ENCODE data around the gene OLFML1.

Gene OLFML1

DNA sequence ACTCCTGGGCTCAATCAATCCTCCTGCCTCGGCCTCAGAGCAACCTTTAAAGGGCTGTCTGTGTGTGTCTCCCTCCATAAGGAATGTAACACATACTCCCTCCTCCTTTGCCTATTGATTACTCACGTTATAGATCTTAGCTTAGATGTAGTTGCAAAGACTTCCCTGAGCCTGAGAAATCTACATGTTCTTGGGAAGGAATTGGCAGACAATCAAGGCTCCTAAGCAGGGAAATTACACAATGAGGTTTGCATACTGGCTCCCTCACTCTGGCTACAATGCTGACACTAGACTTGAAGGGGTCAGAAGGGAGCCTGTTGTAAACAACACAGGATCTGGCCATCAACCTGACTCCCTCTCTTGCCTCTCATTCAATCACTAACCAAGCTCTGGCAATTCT is 5.2 kb upstream of the OLFML1 start:
- no peak for DNase-seq (ENCODE audit: low read depth, low spot score)

DNA sequence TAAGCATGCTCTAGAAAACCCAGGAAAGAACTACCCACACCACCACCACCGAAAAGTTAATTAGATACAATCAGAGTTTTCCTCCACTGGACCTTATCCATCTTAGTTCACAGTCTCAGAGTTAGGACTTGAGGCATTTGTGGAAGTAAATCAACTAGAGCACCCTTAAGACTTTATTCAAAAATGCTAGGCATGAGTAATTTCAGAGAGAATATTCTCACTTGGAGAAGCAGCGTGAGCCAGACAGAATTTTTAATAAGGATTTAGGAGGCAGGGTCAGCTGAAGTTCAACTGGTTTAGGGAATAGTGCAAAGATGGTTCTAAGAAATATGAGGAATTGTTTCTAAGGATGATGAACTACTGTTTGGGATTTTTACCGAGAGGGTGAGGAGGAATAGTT is 1.2 kb upstream of the OLFML1 start:
- no peak for DNase-seq (ENCODE audit: low read depth, low spot score)

DNA sequence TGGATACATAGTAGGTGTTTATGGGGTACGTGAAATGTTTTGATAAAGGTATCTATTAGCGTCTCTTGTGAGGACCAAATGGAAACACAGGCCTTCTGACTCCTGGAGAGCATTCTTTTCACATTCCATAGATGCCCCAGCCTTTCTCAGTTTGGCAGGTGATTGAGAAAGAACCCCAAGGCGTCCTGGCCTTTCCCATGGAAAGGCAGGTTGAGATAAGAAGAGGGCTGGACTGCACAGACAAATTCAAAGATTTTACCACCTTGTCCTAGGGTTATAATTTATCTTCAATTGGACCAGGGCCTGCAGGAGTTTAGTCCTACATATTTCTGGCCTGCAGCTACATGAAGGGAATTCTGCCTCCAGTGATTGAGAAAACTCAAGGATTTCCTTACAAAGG is 661 bp upstream of the OLFML1 start:
- DNase-seq (ENCODE audit: low read depth, low spot score): no peak

DNA sequence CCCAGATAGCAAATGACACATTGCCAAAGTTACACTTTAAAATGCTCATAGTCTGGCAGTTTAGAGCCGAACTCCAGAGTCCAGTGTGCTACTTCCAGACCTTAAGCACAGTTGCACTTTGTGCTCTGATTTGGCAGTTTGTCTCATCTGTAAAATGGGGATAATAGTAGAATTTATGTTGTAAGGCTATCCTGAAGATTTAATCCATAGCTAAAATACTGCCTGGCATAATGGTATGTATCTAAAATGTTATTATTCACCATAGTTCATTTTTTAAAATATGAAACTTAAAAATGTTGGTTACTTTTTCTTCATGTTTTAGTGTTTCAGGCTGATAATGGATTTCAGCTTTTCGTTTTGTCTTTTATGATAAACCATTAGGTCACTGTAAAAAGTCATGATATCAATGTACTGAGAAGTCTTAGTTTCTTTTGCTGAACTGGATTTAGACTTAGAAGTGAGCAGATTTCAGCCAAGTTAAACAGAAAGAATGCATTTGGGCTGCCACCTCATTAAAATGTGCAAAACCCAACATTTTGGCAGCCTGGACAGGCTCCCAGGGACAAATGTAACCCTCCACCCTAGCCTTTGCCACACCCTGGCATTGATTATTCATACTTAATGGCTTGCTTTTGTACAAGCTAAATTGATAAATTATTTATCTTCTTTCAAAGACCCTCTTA is 933 bp downstream of the OLFML1 start:
- no peak for DNase-seq (ENCODE audit: low read depth, low spot score)

DNA sequence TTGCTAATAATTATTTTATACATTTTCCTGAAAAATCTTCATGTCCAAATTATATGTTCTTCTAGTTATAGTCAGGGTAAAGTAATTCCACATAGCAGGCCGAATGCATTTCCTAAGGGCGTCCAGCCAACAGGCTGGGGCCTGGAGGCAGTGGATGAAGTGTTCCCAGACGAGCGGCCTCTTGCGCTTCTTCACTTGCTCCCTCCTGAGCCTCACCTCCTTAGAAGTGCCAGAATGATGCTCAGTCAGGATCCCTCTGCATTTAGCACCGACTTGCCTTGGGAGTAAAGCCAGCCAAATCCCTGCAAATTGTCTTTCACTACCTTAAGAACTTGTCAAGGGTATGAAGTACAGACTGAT is 1.5 kb downstream of the OLFML1 start:
- no peak for DNase-seq (ENCODE audit: low read depth, low spot score)

DNA sequence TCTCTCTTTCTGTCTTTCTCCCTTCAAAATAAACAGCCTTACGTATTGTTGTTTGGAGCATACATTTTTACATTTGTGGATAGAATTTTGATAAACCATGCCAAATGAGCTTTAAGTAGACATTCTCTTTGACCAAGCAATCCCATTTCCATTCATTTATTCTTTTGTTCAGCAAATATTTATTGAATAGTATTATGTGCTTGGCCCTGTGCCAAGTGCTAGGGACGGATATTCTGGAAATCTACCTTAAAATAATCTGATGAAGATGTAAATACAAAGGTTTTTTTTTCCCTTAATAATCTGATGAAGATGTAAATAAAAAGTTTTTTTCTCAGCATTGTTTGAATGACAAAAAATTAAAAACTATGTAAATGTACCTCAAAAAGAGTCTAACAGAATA is 2.1 kb downstream of the OLFML1 start:
- no peak for DNase-seq (ENCODE audit: low read depth, low spot score)

DNA sequence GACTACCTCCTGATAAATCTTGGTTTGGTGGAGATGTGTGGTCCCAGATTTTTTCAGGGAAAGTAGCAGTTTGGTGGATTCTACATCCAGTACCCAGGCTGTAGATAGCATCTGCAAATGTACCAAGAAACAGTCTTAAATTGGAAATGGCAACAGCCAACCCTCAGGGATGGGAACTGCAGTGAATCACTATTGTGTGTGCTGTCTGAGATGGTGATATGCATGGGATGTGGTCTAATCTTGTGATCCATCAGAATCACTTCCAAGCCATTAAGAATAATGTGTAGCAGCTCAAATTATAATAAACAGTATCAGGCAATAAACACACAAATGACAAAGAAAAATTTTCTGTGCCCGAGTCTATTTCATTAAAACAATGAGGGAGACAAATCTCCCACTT is 3.4 kb downstream of the OLFML1 start:
- DNase-seq (ENCODE audit: low read depth, low spot score): no peak

DNA sequence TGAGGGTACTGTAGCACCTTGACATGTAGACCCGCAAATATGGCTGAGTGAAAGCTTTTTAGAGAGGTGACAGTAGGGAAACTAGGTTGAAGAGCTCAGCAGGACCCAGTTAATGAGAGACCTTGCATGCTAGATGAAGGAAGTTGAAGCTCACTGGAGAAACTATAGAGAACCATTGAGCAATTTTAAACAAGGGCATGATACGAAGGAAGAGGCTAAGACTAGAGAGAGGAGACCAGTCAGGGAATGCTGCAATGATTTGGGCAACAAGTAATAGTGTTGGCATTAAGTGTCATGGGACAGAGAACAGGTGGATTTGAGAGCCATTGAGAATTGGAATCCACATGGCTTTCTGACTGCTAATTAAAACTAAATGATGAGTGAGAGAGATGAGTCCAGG is 4.1 kb downstream of the OLFML1 start:
- no peak for DNase-seq (ENCODE audit: low read depth, low spot score)

DNA sequence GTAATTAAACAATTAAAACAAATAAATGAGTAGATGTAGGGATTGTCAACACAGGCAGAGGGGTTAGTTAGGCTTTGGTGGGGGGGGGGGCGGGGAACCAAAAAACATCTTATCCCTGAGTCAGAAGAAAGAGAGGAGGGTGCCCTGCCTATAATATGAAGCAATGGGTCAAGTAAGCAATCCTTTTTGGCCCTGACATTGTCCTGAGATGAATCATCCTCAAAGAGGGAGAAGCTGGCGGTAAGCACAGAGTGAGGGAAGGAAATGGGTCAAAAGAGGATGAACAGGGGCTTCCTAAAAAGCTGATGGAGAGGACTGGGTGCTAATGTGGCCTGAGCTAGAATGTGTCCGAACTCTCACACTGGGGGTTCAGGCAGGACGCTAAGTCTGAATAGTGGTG is 4.7 kb downstream of the OLFML1 start:
- no peak for DNase-seq (ENCODE audit: low read depth, low spot score)

DNA sequence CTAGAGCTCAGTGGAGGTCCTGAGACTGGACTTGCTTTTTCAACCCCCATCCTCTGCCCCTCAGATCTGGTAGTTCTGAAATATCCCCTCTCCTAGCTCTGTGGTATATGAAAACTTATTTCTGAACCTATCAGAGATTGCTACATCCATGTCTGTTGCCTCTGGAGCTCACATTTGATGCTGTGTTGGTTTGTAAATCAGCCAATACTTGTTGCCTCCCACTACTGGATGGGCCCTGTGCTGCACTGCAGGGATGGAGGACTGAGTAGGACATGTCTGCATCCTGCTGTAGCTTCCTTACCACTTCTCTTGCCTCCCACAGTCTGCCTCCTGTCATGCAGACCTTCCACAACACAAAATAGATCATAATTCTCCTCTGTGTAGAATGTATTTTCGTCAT is 5.2 kb downstream of the OLFML1 start:
- no peak for DNase-seq (ENCODE audit: low read depth, low spot score)

DNA sequence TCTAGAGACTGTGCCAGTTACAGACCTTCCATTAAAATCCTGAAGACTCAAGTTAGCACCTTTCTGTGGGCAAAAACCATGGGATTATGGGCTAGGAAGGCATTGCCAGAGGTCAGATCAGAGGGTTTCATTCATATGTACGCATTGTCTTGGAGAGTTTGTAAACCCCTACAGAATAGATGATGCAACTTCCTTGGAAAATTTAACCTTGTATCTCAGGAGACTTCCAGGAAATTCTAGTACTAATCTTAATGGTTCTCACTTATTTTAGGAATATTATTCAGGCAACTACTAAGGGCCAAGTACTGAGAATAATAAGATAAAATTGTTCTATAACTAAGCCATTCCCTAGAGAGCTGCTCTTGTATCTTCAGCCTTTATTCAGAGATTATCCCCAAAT is 6.9 kb downstream of the OLFML1 start:
- no peak for DNase-seq (ENCODE audit: low read depth, low spot score)

DNA sequence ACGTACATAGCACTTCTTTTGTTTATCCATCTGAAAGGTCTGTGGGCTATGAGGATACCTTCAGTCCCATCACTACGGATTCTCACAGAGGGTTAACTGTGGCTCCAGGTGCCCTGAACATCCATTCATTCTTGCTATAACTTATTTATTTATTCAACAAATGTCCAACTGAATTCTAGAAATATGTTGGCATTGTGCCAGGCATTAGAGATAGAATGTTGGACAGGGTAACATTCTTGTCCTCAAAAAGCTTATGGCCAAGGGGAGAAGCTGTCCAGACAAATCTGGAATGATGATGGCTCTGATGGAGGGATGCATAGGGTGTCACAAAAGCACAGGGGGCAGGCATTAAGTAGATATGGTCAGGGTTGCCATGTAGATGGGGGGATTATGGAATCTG is 8.4 kb downstream of the OLFML1 start:
- DNase-seq (ENCODE audit: low read depth, low spot score): no peak

DNA sequence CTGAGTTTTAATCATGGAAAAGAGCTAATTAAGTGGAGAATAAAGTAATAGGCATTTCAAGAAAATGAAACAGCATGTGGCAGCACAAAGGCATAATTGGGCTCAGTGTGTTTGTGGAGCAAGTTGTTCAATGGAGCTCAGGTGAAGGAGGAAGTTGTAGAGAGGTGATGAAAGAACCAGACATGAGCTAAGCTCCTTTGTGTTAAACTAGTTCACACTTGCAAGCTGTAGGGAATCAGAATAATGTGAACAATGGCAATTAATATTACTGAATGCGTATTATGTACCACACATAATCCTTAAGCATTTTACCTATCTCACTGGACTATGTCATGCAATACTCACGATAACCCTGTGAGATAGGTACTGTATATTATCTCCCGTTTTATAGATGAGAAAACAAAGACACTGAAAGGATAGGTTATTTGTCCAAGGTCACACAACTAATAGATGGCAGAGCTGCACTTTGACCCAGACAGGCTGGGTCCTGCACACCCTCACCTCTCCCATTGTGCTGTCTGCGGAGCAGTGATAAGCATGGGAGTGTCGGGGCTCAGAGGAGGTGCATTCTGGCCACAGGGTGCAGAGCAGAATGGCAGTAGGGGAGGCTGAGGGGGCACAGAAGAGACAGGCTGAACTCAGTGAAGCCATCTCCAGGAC is 8.9 kb downstream of the OLFML1 start:
- no peak for DNase-seq (ENCODE audit: low read depth, low spot score)

DNA sequence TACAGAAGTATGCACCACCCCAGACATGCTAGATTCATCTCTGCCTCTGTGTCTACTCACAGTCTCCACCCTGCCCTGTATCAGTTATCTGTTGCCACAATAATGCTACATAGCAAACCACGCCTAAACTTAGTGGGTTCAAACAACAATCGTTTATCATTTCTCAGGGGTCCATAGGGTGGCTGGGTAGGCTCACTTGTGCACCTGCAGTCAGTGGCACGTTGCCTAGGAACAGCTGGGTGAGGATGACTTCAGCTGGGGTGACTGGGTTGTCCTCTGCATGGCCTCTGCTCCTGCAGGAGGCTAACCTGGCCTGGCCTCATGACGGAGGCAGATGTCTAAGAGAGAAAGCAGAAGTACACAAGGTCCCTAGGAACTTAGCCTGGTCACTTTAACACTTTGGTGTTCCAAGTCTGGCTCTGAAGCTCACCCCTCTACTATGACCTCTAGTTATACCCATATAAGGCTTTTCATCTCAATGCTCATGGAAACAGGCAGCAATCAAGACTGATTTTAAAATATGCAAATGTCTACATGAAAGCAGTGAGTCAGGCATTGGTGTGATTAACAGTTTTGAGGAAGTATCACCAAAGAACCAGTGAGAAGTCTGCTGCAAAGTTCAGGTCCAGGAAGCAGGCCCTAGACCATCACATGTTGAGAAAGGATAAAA is 10.7 kb downstream of the OLFML1 start:
- no peak for DNase-seq (ENCODE audit: low read depth, low spot score)

DNA sequence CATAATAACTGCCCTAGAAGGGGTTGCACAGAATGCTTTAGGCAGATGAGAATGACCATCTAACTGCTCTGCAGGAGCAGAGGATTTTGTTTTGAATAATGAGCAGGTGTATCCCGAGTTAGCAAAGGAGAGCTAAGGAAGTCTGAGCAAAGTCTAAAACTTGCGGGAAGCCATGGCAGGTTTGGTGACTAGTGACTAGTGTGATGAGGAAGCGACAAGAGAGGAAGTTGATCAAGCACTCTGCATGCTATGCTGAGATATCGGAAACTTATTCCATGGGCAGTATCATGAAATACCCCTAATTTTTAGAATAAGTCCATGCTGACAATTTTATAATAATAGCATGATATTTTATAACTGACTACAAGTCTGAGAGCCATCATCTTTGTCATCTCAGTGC is 12.9 kb downstream of the OLFML1 start:
- no peak for DNase-seq (ENCODE audit: low read depth, low spot score)

DNA sequence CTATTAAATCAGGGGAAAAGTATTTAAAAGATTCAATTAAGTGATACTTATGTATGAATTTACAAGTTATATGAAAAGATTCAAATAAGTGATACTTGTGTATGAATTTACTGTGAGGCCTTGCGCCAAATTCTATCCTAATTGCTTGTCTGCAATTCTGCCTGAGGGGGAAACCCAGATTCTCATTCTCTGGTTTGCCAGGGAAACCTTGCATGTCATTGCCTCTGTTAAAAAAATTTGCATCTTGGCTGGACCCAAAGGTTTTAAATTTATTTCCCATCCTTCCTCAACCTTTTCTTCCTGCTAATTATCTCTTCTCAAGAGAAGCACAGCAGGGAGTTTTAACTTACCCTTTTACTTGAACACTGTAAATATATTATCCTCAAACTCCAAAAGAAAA is 13.8 kb downstream of the OLFML1 start:
- no peak for DNase-seq (ENCODE audit: low read depth, low spot score)

DNA sequence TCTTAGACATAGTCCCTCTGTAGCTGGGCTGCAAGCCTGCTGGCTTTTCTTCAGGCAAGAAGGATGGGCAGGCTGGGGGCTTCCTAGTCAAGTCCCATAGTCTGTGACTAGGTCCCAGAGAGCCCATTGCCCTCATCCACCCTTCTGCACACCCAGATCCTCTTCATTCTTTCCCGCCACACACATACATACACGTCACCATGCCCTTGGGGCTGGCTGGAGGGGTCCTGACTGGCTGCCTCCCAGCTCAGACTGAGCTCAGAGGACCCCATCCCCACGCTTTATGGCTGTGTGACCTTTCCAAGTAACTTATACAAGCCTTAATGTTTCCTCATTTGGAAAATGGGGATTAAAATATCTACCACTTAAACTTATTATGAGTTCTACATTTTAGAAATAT is 14.9 kb downstream of the OLFML1 start:
- no peak for DNase-seq (ENCODE audit: low read depth, low spot score)

DNA sequence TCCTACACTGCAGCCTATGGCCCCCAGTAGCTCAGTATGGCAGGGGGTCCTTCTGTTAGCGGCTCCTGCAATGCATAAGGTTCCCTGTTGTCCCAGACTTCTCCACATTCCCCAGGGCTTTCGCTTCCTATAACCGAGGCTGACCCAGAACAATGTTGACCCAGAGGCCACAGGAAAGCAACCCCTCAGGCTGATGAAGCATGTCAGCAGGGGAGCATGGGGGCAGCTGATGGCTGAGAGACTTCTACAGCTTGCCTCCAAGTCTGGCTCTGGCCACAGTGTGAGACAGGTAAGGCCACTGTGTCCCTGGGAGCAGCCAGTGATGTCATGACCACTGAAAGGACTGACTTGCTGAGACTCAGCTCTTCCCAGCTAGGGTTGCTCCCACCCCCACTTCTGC is 15.9 kb downstream of the OLFML1 start:
- DNase-seq (ENCODE audit: low read depth, low spot score): no peak

DNA sequence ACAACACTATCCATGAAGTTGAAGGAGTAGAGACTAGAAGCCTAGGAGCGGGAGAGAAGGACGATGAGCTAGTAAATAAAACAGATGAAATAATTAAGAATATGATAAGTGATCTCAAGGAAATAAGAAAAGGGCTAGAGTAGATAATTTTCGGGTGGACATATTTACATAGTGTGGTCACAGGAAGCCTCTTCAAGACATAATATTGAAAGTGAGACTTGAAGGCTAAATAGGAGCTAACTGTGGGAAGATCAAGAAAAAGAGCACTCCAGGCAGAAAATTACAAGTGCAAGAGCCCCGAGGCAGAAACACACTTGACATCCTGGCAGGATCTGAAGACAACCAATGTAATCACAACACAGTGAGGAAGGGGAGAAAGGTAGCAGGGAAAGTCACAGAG is 16.6 kb downstream of the OLFML1 start:
- no peak for DNase-seq (ENCODE audit: low read depth, low spot score)

DNA sequence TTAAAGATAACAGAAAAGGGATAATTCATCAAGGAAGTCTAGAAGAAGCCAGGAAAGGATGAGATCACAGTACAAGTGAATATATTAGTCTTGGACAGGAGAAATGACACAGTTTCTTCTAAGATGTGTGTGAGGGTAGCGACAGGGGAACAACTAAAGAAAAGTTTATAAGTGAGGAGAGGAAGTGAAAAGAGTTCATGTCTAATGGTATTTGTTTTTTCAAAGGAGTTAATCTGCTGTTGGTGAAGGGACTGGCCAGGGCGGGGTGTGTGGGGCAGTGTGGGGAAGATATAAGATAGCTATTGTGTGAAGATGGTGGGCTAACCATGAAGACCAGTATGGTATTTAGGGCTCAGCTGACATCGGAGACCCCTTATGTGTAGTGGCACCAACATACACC is 20.9 kb downstream of the OLFML1 start:
- DNase-seq (ENCODE audit: low read depth, low spot score): no peak

DNA sequence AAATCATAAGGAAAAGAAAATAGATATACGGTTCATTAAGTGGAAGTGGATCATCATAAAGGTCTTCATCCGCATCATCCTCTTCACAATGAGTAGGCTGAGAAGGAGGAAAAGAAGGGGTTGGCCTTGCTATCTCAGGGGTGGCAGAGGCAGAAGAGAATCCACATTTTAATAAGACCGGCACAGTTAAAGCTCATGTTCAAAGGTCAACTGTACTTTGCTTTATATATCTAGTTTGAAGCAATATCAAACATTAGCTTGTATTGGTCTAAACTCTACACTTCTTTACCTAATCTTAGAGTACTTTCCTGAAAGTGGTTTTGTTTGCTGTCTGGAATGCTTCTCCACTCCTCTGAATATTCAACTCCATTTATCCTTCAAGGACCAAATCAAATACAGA is 22.8 kb downstream of the OLFML1 start:
- DNase-seq (ENCODE audit: low read depth, low spot score): no peak

DNA sequence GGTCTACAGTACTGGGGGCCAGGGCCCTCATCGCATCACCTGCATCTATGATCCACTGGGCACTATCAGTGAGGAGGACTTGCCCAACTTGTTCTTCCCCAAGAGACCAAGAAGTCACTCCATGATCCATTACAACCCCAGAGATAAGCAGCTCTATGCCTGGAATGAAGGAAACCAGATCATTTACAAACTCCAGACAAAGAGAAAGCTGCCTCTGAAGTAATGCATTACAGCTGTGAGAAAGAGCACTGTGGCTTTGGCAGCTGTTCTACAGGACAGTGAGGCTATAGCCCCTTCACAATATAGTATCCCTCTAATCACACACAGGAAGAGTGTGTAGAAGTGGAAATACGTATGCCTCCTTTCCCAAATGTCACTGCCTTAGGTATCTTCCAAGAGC is 24.7 kb downstream of the OLFML1 start:
- DNase-seq (ENCODE audit: low read depth, low spot score): no peak

DNA sequence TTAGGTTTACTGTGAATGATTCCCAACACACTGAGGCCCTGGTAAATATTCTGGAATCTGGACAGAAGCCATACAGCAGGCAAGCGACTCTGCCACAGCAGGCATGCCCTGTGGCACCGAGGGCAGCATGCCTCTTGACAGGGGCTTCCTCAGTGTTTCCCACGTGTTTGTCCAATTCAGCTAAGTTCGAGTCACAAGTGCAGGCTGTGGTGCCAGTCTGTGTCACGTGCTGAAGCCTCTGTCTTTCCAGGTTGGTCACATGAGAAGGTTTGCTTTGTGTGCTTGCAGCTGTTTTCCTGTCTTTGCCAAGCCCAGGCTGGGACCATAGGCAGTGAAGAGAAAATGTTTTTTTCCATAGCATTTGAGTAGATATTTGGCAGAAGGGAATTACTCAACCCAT is 26.1 kb downstream of the OLFML1 start:
- DNase-seq (ENCODE audit: low read depth, low spot score): no peak

Measured in brain pericyte (primary cell).